RCC 7860 (cell line): ENCODE measurements around the gene NISCH.

Source experiments
- DNase-seq: peaks from one replicate; pipeline ENCODE4 v3.0.0-alpha.2; 2015; ENCODE audit warnings: low spot score
- FAIRE-seq: peaks from 2 replicates; lab custom pipeline; 2012; peaks lifted over from hg19 to GRCh38; lab: Jason Lieb, UNC

NISCH gene

DNA sequence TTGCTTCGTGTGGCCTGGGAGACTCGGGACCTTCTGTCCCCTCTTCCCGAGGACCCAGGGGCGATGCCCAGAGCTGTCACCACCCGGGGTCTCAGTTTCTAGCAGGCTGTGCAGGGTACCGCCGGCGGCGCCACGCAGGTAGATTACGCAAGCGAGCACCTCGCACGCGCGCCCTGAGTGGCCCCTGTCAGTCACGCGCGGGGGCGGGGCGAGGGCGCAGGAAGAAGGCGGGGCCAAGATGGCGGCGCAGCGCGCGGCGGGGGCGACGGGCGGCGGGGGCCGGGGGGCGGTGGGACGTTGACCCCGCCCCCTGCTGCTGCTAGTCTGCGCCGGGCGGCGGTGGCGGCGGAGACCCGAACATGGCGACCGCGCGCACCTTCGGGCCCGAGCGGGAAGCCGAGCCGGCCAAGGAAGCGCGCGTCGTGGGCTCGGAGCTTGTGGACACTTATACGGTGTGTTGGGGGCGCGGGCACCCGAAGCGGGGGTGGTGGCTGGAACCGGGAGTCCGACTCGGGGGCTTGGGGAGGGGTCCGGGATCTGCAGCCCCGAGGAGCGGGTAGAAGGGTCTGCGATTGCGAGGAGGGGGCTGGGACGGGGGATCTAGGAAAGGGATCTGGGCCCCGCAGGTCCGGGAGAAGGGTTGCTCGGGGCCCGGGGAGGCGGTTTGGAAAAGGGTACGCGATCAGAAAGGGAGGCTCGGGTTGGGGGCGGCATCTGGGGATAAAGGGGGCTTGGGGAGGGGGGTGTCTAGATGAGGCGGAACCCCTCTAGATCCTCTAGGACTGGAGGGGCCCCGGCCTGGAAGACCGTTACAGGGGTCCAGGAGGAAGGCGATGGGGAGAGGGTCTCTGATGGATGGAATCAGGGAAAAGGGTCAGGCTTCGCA, at the start of gene NISCH:
TSS of gene NISCH (plus strand) at position 322 of the 886 bp plus-strand sequence. CDS start at position 360, 38 bp downstream.
- FAIRE-seq (no peak), DNase-seq (peak; percentile 57)

DNA sequence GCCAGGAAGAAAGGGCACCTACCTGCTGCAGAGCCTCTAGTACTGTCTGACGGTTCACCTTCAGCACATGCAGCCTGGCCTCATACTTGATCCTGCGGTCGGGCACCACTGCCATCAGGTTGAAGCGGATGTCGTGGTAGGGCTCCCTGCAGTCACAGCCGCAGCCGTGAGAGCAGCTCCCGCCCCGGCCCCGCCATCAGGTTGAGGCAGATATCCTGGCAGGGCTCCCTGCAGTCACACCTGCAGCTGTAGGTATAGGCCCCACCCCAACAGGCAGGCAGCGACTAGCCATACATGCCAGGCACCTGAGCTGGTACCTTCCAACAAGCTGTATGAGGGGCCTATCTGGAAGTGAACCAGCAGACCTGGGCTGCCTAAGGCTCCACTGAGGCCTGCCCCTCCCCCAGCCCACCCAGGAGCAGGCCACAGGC, 49.2 kb upstream of the NISCH start:
- no peak for DNase-seq
- FAIRE-seq, result no peak

DNA sequence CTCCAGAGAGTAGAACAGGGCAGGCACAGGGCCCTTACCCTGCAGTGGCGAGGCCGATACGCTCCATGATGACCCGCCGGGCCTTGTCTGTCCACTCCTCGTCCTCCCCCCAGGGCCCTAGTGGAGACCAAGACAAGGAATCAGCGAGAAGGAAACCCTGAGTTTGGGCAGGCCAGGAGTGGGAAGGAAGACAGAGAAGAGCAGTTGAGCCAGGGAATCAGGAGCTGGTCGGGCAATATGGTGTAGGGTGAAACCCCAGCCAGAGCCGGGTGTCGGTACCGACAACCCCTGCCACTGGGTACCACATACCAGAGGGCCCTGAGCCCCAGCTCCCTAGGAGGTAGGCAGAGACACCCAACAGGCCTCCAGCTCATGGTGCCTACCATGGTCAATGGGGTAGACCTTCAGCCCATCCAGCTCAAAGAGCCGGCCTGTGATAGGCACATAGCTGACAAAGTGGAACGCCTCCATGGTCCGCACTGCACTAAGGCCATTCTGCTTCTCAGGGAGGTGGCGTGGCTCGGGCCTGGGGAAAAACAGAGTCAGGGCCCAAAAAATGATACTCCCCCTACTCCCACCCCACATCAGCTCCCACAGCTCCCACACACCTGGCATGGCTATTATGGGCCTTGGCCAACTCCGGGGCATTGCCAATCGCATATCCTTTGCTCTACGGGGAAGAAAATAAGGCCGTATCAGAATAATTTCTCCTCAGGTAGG, 48.5 kb upstream of the NISCH start:
- FAIRE-seq (no peak), DNase-seq (no peak)

DNA sequence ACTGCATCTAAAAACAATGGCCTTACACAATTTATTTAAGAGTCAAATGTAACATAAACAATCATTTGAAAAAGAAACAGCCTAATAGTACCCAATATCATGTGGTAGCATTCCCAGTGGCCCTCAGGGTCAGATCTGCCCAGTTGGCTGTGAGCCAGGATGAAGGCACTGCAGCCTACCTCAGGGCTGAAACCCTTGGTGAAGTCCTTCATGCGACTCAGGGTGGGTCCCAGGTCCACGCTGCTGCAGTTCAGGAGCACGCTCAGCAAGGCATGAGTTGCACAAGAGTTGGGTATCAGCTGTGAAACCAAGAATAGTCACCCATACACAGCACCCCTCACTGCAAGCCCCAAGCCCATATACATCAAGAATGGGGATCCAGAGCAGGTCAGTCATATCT, 47.6 kb upstream of the NISCH start:
- FAIRE-seq (no peak), DNase-seq (no peak)

DNA sequence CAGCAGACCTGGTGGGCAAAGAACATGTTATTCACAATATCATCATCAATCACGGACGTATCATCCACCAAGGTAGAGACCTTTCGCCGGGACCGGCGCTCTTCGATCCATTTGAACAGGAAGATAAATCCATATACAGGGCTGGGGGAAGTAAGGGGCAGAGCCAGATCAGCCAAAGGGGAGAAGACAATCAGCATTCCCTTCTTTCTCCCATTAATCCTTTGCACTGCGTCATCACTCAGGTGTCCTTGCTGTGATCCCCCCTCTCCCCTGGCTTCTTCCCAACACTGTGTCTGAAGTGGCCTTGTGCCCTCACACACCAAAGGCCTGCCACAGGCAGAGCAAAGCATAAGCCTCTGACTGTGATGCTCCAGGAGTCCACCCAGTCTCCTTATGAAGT, 46.9 kb upstream of the NISCH start:
- FAIRE-seq, result no peak
- no peak for DNase-seq

GRCh38 chr3:52415800-52416199, 39.6 kb upstream of the NISCH start:
- DNase-seq, result no peak
- FAIRE-seq, result no peak

DNA sequence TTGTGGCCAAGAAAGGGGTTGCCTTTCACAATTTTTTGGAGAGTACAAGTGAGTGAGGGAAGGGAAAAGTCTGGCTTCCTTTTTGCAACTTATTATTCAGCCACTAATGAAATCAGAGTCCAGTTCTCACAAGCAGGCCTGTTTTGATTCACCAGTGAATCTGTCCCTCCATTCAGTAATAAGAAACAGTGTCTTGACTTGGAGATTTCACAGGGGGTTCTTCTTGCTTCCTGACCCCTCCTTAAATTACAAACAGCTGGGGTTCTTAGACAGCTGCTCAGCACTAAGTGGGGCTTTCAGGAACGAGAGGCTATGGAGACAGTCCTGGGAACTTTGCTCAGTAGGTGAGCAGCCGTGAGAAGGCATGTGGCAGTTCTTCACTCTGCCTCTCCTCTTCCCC, 35.0 kb upstream of the NISCH start:
- no peak for FAIRE-seq

GRCh38 chr3:52422669-52423068, 32.7 kb upstream of the NISCH start:
- FAIRE-seq (no peak), DNase-seq (no peak)

More for the DNA sequence above, 35.0 kb upstream of the NISCH start:
- no peak for DNase-seq

GRCh38 chr3:52423173-52423572, 32.2 kb upstream of the NISCH start:
- no peak for DNase-seq
- no peak for FAIRE-seq

DNA sequence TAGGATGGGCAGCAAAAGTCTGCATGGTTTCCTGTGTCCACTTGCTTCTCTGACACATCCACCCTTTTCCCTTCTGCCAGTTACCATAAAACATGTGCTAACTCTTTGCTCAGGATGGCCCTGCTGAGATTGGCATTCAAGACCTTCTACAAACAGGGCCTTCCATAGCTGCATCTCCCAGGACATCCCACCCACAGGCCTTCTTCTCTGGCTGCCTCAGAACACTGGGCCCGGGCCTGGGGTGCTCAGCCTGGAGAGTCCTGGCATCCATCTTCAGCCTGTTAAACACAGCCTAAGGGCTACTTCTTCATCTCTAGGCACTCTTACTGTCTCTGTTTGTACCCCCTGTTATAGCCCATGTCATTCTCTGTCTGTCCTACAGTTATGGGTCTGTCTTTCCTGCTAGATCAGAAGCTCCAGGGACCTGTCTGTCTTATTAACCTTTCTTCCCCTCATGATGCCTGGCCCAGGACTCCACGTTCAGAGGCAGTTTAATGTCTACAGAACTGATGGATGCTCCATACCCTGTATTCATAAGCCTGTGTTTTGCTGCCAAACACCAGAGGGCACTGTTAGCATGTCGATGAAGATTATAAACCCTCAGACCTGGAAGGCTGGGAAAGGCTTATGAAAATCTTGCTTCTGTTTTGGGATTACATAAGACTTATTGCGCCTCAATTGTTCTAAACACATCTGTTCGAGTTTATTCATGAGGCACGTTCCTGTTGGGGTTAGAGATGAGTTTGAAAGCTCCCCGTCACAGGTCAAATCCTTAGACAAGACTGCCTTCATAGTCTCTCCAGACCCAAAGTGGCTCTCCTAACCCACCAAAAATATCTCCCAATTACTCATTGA, 27.0 kb upstream of the NISCH start:
- FAIRE-seq (no peak), DNase-seq (peak; percentile 33)

- DNase-seq (no peak), FAIRE-seq (no peak)
Measured at GRCh38 chr3:52429031-52429430, 26.4 kb upstream of the NISCH start.

GRCh38 chr3:52429779-52430415, 25.5 kb upstream of the NISCH start:
- DNase-seq (no peak), FAIRE-seq (no peak)

DNA sequence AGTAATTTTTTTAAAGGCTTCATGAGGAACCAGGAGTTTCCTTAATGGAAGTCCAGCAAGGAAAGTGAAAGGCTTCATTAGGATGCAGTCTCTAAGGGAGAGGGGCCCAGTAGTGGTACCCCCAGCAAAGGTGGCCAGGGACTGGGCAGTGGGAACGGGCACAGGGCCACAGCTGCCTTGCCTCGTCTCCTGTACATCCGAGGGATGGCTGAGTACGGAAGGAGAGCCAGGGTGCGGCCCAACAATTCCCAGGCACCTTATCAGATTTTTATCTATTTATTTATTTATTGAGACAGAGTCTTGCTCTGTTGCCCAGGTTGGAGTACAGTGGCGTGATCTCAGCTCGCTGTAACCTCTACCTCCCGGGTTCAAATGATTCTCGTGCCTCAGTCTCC, 25.0 kb upstream of the NISCH start:
- DNase-seq, result no peak
- FAIRE-seq, result no peak

- DNase-seq, result no peak
- FAIRE-seq, result no peak
Measured at GRCh38 chr3:52431459-52432223, 23.8 kb upstream of the NISCH start.

DNA sequence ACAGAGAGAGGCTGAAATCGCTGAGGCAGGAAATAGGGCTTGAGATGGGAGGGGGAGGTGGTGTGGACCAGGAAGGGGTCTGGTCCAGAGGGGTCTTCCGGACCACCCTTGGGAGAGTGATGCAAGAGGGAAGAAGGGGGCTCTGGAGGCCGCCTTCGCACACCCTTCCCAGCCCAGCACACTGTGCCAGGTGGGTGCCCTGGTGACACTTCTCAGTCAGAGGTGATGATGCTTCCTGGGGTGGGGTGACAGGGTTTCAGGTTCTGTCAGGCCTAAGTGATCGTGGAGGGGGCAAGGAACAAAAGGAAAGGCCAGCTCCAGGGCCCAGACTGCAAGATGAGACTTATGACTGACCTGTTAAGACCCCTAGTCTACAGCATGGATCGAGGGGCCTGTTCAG, 23.2 kb upstream of the NISCH start:
- FAIRE-seq (no peak), DNase-seq (no peak)

DNA sequence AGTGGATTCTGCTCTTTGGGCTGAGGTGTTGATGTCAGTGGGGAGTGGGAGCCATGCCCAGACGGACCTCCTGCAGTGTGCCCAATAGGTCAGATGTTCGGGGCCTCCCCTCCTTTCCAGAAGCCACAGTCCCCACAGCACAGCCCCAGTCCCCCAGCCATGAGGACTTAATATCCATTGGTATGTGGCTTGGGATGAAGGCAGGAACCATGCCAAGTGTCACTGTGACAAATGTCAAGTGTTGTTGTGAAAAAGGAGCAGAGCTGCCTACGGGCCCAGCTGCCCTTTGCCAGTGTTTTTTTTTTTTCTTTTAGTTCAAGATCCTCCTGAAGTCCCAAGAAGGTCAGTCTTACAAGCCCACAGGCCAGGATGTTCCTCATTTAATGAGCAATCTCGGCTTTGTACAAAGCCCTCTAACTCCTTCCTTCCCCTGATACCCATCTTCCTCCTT, 22.7 kb upstream of the NISCH start:
- FAIRE-seq (no peak), DNase-seq (no peak)

DNA sequence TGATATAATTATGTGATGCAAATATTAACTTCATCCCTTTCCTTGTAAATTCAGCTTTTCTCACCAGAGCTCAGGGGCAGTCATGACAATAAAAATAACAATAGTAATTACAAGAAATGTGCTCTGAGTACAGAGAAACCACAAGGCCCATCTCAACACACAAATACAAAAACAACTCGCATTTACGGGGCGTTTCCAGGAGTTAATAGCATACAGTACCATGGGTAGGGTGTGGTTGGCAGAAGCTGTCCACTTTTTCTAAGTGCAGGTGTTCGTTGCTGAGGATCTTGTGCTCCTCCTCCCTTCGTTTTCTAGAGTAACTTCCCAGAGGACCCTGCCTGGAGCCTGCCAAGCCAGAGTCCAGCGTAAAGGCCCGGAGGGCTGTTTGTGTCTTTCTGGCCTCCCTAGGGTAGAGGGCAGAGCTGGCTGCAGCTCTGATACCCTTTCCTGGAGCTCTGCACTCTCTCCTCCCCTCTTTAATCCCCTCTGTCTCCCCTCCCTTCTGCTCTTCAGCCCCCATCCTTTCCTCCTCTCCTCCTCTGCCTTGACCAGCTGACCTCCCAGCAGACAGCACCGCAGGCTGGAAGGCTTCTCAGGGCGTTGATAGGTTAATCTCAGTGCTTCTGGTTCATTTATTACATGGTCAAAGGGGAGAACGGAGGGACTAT, 21.9 kb upstream of the NISCH start:
- no peak for DNase-seq
- FAIRE-seq, result no peak

DNA sequence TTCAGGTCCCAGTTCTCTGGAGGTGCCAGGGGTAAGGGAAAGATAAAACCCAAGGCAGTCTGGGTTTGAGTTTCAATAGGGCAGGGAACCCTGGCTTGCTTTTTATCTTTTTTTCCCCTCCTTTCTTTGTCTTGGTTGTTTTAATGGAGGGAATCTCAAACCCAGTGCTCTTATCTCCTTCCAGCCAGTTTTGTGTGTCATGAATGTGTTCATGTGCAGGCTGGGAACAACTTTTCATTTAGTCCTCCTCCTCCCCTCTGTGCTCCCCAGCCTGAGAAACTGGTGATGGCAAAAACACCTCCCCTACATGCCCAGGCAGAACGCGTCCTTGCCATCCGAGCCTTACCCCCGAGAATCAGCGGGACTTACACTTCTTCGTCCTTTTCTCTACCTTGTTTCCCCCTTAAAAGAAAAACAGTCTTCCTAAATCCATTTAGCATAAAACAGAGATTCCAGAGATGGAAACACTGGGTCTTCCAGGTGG, 21.4 kb upstream of the NISCH start:
- FAIRE-seq (no peak), DNase-seq (no peak)

DNA sequence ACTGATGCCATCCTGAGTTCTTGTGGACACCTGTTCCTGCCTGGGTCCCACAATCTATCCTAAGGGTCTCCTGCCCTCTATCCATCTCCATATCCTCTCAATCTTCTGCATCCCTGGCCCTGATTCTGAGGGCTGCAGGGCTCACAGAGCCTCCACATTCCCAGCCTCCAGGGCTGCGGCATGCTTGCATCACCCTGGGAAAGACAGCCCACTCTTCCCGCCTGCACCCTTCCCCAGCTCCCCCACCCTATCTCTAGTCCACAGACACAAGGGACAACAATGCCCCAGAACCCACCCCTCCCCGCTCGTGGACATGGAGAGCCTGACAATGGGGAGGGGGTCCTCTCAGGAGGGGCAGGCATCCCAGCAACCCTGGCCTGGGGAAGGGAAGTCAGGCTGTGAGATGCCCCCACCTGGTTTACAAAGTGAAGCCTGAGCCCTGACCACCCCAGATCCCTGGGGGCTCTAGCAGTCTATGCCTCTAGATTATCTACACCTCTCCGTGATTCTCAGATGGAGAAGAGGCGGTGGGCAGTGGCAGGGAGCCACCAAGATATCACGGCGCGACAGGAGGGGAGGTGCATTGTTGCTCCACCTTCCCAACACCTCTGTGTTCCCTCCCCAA, 20.8 kb upstream of the NISCH start:
- FAIRE-seq (no peak), DNase-seq (no peak)
